Right lobe of liver (tissue), 6 donors: Measurements from ENCODE around the gene IQUB. TPM values are rescaled to one million over a fixed set of nuclear protein-coding genes. Genes with fewer than 3 reads are reported as not detected.

ENCODE experiments used
- ATAC-seq, 4 donors: fragments of 200-7000 bp; cut with Tn5 transposase; one replicate each; pipeline ENCODE4 v1.9.1; 2020; ENCODE audit warnings: mild to moderate bottlenecking in 4 of 4, moderate library complexity in 4 of 4
- DNase-seq, 3 donors: peaks; one replicate each; pipeline ENCODE4 v3.0.0-alpha.2; 2020
- H3K27ac ChIP-seq, 3 donors: fragments of 200-600 bp; one replicate each; pipeline ENCODE4 v1.8.0; 2022
- H3K27me3 ChIP-seq, 2 donors: fragments of 200-600 bp; one replicate each; pipeline ENCODE4 v1.8.0; 2022
- H3K36me3 ChIP-seq, 4 donors: fragments of 200-600 bp; sonication (generic) in 1 of 4; one replicate each; pipeline versions ENCODE4 v1.5.1 to v1.8.0; 2017 to 2022; ENCODE audit warnings: control low read depth in 1 of 4
- H3K4me1 ChIP-seq, 4 donors: fragments of 200-600 bp; sonication (generic) in 1 of 4; one replicate each; pipeline versions ENCODE4 v1.5.1 to v1.8.0; 2017 to 2022; ENCODE audit warnings: control low read depth in 1 of 4
- H3K4me3 ChIP-seq, 3 donors: fragments of 200-600 bp; one replicate each; pipeline ENCODE4 v1.8.0; 2022
- H3K9me3 ChIP-seq, 4 donors: fragments of 200-600 bp; sonication (generic) in 1 of 4; one replicate each; pipeline versions ENCODE4 v1.5.1 to v1.8.0; 2017 to 2022; ENCODE audit warnings: control low read depth in 1 of 4
- CTCF ChIP-seq, 4 donors: fragments of 200-600 bp in 3 of 4; fragments of 450-650 bp in 1 of 4; IDR thresholded peaks; one replicate each; pipeline versions ENCODE4 v1.5.1 to v1.8.0; 2016 to 2022; ENCODE audit warnings: antibody characterized with exemption in 4 of 4, mild to moderate bottlenecking in 2 of 4
- POLR2A ChIP-seq: fragments of 450-650 bp; IDR thresholded peaks from one replicate; pipeline ENCODE4 v1.6.1; 2017; ENCODE audit warnings: antibody characterized with exemption, mild to moderate bottlenecking
- whole genome bisulfite sequencing: methylation state at CpG from one replicate; pipeline ENCODE4 v1.1.6; 2018; ENCODE audit warnings: low coverage, low lambda C conversion rate; ENCODE audit not compliant: insufficient coverage; ENCODE audit errors: missing lambda C conversion rate; 5-methylcytosine and 5-hydroxymethylcytosine counted together
- intact Hi-C, 2 donors: fragments of 100-400 bp; cut with DNase I; formaldehyde crosslinking; loops; one replicate each; pipeline versions ENCODE4 v1.11.2 to v1.14.1; 2022
- long read RNA-seq: library from polyadenylated mRNA; unstranded; transcript quantifications from one replicate; pipeline ENCODE4 v2.0.0, GENCODE V29; 2019
- total RNA-seq, 6 experiments: library from RNA; depleted of rRNA in 2 of 6; stranded (reverse); fragments of >200 nt in 2 of 6; fragmentation: NEBNext Ultra II Directional in 3 of 6; extraction: Animal tissue kit (Norgen Biotek cat#: 25700) in 3 of 6; gene quantifications; one replicate each; pipeline versions ENCODE4 v1.1.0 to v1.2.4, GENCODE V29; 2016 to 2023
- donor health status: DM: no; HTN: yes; CAD: no.
- donor health status: DM: no; HTN: no; CAD: no.
- donor health status: DM: no; HTN: no; CAD: no.
- donor health status: DM: no; HTN: yes; CAD: no.
- donor health status: DM: no; HTN: yes; CAD: no.

Gene IQUB
- under 1 TPM in 4 of 6 experiments, not detected in 2; 0.06 to 0.19 (median 0.10) TPM for total RNA-seq
- long read RNA-seq, result 0 reads

GRCh38 chr7:123534383-123535260 is at the start of gene IQUB:
TSS of gene IQUB (minus strand) at chr7:123534595. CDS start at chr7:123512340, 22,255 bp downstream.
- Histone ChIP-seq H3K36me3 (no peaks in the 10 kb centered on the region), H3K27ac (peak within 1 kb of the TSS; percentile 35 to 63 (median 61)), H3K9me3 (no peaks in the 10 kb centered on the region), H3K4me3 (peak within 1 kb of the TSS; percentile 45 to 60 (median 56)), H3K27me3 (no peaks in the 10 kb centered on the region), H3K4me1 (peaks cover 0 to 5% (median 0%) of the 10 kb centered on the region in 4 donors)
- intact Hi-C loops, result no loop called here
- ATAC-seq (peak; percentile 94 to 96 (median 96)), DNase-seq (peak; percentile 99)
- under 1% methylated on average over 44 of the region's 54 CpGs for WGBS
- no peak for TF ChIP-seq POLR2A
- TF ChIP-seq CTCF (IDR thresholded peaks at IDR 0.05), result no peak

- WGBS, result 81% methylated on average over 4 of the region's 4 CpGs
- TF ChIP-seq CTCF (IDR thresholded peaks at IDR 0.05), result no peak
- ATAC-seq (no peak), DNase-seq (no peak)
- H3K9me3 ChIP-seq, result no peaks in the 10 kb centered on the region
- H3K4me1 ChIP-seq, result no peaks in the 10 kb centered on the region
- no peak overlapping the region for H3K4me3 ChIP-seq
- intact Hi-C loops, result no loop called here
- no peaks in the 10 kb centered on the region for H3K27me3 ChIP-seq
- no peak overlapping the region for H3K27ac ChIP-seq
- no peaks in the 10 kb centered on the region for H3K36me3 ChIP-seq
Measured at GRCh38 chr7:123583821-123584220, 49.4 kb upstream of the IQUB start.

GRCh38 chr7:123581162-123581459 is 46.7 kb upstream of the IQUB start:
- Histone ChIP-seq H3K9me3 (no peaks in the 10 kb centered on the region), H3K27me3 (no peaks in the 10 kb centered on the region), H3K4me1 (no peaks in the 10 kb centered on the region), H3K4me3 (no peak overlapping the region), H3K36me3 (no peaks in the 10 kb centered on the region), H3K27ac (no peak overlapping the region)
- 18% methylated on average over 2 of the region's 2 CpGs for WGBS
- intact Hi-C loops, result no loop called here
- TF ChIP-seq CTCF (IDR thresholded peaks at IDR 0.05) (no peak), POLR2A (no peak)
- peak in 1 of 4 donors; percentile 44 for ATAC-seq
- no peak for DNase-seq

GRCh38 chr7:123580406-123581161 is 46.2 kb upstream of the IQUB start:
- no peaks in the 10 kb centered on the region for H3K27me3 ChIP-seq
- no peaks in the 10 kb centered on the region for H3K4me1 ChIP-seq
- WGBS, result 19% methylated on average over 8 of the region's 8 CpGs
- no peak for DNase-seq
- H3K4me3 ChIP-seq, result no peak overlapping the region
- no peaks in the 10 kb centered on the region for H3K36me3 ChIP-seq
- TF ChIP-seq POLR2A (no peak), CTCF (IDR thresholded peaks at IDR 0.05) (peak; percentile 73 to 84 (median 80))
- intact Hi-C loops, result no loop called here
- H3K9me3 ChIP-seq, result no peaks in the 10 kb centered on the region
- H3K27ac ChIP-seq, result no peak overlapping the region
- ATAC-seq, result peak; percentile 89 to 98 (median 92)
